IPS-18c (cell line): ENCODE measurements around the gene ADARB2.

Experiments used
- H3K4me3 ChIP-seq: 2 replicates; pipeline ENCODE4 v1.7.0; 2013; ENCODE audit warnings: low read depth, mild to moderate bottlenecking, low read length, moderate library complexity; ENCODE audit not compliant: insufficient read depth
- H3K9me3 ChIP-seq: one replicate; pipeline ENCODE4 v1.6.1; 2013; ENCODE audit warnings: mild to moderate bottlenecking, low read length, moderate library complexity; ENCODE audit not compliant: control insufficient read depth, insufficient read depth

Gene ADARB2

DNA sequence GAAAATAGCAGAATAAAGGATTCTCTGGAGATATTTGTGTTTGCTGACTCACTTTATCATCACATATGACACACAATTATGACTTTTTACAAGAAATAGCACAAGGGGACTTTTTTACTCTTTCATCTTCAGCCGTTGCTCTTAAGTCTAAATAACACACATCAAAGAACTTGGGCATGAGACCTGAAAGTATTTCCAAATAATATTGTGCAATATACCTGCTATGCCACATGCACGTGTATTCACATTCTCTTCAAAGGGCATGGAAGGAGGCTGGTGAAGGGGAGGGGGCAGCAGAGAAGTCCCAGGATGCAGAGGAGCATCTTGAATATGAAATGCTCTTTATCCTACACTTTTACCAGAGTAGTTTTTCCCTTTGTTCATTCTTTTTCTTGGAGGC is 4.1 kb upstream of the ADARB2 start:
- no peaks in the 10 kb centered on the region for H3K9me3 ChIP-seq
- no peak overlapping the region for H3K4me3 ChIP-seq

DNA sequence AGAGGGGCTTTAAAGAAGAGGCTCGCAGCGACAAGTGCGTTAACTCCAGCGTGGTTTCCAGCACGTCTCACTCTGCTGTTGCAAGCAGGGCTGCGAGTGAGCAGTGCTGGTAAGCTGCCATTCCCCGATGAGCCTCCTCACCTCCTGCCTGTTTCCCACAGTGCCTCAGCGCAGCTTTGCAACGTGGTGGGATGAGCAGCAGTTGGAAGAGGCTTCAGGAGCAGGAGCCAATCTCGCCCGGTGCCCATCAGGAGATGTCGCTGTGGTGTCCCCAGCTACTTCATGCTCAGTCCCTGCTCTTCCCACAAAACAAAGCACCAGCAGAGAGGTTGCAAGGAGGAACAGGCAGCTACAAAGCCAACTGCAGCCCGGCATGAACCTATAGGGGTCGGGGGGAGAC is 2.4 kb upstream of the ADARB2 start:
- H3K9me3 ChIP-seq: no peaks in the 10 kb centered on the region
- H3K4me3 ChIP-seq: no peak overlapping the region

DNA sequence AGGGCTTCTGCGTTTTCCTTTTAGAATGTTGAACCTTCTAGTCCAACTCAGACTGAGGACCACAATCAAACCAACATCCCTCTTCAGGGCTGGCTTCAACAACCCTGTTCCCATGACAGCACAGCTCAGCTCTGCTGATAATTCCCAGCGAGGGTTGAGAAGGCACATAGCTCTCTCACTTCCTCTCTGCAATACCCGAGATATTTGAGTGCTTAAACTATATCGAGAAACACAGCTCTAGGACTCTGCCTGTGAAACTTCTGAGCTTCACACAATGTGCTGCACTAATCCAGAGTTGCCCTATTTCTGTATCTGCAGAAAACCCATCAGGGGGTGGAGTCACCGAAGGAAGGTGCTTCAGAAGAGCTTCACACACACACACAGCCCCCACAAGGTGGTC is 1.6 kb upstream of the ADARB2 start:
- no peaks in the 10 kb centered on the region for H3K9me3 ChIP-seq
- H3K4me3 ChIP-seq: no peak overlapping the region

DNA sequence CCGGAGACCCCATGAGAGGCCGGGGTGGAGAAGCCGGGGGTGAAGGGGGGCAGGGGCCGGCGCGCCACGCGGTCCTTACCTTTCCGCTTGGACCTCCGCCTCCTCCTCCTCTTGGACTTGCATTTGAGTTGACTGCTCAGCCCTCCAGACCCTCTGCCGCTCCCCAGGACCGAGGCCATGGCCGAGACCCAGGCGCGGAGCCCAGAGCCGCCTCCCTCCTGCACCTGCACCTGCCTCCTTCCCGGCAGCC is 428 bp downstream of the ADARB2 start:
- Histone ChIP-seq H3K9me3 (no peaks in the 10 kb centered on the region), H3K4me3 (peak overlapping the region; percentile 52)

DNA sequence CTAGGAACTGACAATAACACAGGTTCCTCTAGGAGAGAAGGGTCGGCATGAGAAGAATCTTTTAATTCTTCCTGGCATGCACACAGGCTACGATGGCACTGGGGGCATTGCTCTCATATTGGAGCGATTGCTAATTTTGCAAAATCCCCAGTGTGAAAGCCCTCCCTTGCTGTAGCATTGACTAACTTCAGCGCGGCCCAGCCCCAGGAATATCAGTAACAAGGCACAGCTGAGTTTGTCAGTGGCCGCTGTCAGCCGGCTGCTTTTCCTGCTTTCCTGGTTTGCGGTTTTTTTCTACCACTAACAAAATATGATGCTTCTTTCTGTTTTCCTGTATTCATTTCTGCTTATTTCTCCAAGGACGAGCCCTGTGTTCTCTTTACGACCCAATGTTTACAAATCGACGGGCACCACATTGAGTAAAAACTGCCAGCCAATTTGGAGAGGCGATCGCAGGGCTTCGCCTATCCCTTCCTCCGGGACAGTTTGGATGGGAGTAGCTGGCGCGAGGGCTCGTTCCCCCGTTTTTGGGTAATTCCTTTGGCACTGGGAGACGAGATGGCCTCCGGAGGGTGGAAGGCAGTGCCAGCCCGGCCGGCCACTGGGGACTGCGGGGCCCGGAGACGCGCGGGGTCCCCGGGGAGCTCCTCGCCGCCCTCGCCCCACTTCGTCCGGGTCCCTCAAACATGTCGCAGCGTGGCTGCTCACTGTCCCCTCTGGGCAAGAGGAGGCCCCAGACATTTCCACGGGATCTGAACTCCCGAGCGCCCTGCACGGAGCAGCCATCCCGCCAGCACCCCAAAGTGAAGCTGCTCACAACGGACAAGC is 967 bp downstream of the ADARB2 start:
- no peaks in the 10 kb centered on the region for H3K9me3 ChIP-seq
- H3K4me3 ChIP-seq: peak overlapping the region; percentile 52

DNA sequence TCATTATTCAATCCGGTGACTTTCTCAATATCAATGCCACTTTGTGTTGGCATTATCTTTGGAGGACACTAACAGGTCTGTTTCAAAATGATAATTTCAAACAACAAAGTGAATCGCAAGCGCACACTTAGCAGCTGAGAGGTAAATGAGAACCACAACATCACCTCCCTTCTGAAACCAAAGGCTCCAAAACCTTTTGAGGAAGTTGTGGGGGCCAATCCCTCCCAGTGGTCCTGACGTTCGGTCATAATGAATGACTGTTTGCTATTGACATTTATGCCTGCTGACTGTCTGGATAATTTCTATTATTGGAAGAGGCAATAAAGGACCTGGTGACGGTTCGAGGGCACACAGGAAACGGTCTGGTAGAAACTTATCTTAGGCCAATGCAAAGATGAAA is 1.8 kb downstream of the ADARB2 start:
- no peak overlapping the region for H3K4me3 ChIP-seq
- no peaks in the 10 kb centered on the region for H3K9me3 ChIP-seq

DNA sequence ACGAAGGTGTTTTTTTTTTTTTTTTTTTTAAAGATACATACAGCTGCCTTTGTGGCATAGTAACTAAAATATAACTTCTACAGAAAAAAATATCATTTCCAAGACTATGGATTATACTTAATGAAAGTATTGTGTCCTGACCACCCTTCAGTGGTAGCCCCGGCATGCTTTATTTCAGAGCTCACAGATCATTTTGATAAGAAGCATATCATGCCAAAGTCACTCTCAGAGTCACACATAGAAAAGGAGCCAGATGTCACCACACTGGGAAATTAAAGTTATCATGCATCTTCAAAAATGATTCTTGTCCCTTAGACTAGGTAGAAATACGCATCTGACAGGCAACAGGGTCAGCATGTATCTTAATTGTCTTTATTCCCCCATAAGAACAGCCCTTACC is 3.0 kb downstream of the ADARB2 start:
- H3K4me3 ChIP-seq: no peak overlapping the region
- no peaks in the 10 kb centered on the region for H3K9me3 ChIP-seq

DNA sequence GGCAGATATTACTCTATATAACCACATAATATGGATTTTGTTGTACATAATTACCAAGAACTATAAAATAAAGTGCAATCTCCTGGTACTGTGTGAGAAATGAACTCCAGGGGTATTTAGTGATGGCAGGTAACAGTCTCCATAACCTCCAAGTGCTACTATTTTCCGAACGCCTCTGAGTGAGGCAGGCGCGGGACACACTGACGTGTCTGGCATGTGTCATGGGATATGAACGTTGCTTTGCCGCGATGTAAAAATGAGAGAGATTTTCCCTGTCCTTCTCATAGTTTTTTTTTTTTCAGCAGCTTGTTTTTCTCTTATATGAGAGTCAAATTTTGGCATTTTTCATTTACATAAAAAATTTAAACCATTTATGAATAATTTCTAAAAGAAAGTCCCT is 3.6 kb downstream of the ADARB2 start:
- H3K9me3 ChIP-seq: no peaks in the 10 kb centered on the region

DNA sequence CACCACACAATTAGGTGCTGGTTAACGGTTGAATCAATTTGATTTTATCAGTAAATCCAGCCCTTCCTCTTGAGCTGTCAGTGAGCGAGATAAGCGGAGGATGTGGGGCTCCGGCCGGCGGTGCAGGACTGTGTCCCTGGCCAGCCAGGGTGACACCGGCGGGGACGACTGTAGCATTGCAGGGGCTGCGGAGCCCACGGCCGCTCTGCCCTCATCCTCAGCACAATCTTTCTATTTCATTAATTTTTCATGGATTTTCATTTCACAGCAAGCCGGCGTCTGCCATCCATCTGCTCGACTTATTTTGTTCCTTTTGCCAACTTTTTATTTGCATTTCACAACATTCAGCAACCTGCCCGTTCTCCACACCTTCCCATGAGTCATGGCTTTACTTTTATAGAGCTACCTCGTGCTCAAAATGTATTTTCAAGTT is 4.7 kb downstream of the ADARB2 start:
- Histone ChIP-seq H3K4me3 (no peak overlapping the region), H3K9me3 (no peaks in the 10 kb centered on the region)

More for the DNA sequence above, 3.6 kb downstream of the ADARB2 start:
- H3K4me3 ChIP-seq: no peak overlapping the region

DNA sequence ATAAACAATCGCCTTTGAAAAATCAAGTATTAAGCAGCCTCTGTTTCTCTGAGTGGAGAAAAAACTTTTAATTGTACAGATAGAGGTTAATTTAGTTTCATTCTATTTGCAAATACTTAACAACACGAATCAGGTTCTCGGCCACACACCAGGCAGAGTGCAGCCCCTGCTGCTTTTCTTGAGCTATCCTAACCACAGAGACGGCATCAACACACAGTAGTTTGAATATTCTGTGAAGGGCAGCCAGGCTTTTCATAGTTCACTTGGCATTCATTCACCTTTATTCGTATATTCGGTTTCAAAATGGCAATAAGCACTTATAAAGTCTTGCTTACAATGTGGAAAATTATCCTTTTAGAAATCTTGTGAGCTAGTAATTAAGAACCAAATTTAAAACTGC is 5.7 kb downstream of the ADARB2 start:
- Histone ChIP-seq H3K9me3 (no peaks in the 10 kb centered on the region), H3K4me3 (no peak overlapping the region)

DNA sequence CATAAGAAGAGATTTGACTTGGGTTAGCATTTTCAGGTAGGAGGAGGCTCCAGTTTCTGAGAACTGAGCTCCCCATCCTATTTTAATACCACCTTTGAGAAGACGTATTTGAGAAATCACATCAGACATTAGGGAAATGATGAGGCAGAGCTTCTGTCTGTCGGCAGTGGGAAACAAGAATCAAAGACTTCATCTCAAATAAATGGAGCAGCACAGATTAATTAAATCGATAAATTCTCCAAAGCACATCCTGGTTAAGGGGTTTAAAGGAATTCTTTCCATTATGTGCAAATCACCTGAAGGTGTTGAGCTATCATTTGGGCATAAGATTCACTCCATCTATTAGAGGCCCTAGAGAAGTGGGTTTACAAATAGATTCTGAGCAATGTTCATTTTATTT is 7.6 kb downstream of the ADARB2 start:
- Histone ChIP-seq H3K9me3 (no peaks in the 10 kb centered on the region), H3K4me3 (no peak overlapping the region)

DNA sequence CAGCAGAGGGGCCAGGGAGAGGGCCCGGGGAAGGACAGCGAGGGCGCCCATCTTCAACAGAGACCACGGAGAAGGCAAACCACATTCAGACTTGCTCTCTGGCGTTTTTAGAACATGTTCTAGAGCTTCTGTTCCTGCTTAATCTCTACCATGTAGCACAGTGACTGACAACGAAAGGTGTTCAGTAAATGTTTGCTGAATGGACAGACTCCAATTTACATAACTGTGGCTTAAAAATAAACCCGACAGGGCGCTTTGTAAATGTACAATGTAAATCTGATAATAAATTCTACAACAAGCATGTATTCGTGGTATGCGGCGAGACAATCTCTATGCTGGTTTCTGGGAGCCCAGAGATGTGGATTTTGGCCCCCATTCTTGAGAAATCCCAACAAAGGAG is 10.5 kb downstream of the ADARB2 start:
- Histone ChIP-seq H3K9me3 (no peaks in the 10 kb centered on the region), H3K4me3 (no peak overlapping the region)

DNA sequence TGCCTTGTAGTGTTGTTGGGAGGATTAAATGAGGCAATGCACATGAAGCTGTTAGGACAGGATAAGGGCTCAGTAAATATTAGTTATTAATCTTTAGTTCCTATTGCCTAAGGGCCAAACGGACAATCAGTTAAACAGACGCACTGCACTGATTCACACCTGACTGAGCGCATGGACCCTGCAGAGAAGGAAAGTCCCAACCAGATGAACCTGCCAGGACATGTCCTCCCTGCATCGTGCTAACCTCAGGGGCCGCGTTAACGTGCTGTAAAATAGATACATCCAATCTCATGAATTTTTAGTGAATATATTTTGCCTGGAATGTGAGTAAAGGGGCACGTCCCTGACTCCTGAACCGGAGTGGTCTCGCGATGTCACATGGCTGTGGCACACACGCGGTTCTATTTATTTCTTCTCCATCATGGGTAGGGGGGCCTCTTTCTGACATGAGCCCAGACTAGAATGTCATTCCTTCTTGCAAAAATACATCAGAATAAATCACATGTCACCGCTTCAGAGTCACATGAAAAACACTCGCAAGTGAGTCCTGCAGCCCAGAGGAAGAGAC is 12.3 kb downstream of the ADARB2 start:
- H3K9me3 ChIP-seq: no peaks in the 10 kb centered on the region
- no peak overlapping the region for H3K4me3 ChIP-seq

DNA sequence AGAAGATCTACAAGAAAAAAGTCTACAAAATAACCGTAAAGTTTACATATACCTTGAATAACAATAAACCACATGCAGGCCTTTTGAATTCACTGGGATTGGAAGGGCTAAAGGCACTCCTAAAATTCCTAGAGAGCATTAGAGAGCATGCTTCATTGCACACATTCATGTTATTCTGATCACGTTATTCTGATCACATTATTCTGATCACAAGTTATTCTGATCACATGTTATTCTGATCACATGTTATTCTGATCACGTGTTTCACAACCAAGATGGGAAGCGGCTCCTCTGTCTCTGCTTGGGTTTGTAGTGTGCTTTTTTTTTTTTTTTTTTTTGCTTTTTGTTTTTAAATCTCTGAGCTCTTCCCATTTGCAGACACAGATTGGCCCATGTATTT is 20.5 kb downstream of the ADARB2 start:
- no peaks in the 10 kb centered on the region for H3K9me3 ChIP-seq
- H3K4me3 ChIP-seq: no peak overlapping the region

DNA sequence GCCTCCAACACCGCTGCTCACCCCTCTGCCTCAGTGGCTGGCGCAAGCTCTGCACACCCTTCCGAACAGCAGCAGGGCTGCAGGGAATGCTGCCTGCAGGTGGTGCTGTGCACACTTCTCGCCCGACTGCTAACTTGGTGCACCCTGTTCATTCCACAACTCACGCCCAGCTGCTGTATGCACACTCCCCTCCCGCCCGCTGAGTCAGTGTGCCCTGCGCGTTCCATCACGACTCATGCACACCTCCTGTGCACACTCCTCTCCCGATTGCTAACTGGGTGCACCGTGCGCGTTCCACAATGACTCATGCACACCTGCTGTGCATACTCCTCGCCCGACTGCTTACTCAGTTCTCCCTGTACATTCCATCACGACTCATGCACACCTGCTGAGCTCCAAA is 21.5 kb downstream of the ADARB2 start:
- no peaks in the 10 kb centered on the region for H3K9me3 ChIP-seq

DNA sequence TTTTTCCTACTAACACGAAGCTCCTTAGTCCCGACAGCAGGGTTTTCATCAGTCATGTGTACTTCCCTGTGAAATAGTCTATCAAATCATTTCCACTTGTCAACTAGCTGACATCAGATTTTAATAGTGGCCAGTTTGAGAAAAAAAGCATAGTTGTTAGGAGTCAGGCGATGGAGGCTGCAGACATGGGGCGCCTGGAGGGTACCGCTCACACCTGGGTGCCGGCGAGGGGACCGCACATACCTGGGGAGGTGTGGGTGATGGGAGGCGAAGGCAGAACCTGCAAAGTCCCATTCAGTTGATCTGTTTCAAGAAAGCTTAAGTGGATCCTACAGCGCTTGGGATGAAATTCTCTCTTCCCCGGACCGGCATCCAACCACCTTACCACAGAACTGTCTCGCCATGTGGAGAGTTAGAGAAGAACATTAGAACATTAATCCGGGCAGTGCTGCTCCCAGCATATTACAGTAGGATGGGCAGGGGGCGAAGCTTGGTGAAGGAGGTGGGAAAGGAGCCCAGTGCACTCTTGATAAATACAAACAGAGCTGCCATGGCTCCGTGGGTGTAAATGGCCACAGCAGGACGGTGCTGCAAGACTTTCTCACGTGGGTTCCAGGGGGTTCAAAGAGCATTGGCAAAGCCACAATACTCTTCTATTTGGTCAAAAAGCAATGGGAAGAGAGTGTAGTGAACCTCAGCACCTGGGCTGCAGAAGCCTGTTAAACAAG is 24.2 kb downstream of the ADARB2 start:
- no peaks in the 10 kb centered on the region for H3K9me3 ChIP-seq

More for the DNA sequence above, 21.5 kb downstream of the ADARB2 start:
- H3K4me3 ChIP-seq: no peak overlapping the region

DNA sequence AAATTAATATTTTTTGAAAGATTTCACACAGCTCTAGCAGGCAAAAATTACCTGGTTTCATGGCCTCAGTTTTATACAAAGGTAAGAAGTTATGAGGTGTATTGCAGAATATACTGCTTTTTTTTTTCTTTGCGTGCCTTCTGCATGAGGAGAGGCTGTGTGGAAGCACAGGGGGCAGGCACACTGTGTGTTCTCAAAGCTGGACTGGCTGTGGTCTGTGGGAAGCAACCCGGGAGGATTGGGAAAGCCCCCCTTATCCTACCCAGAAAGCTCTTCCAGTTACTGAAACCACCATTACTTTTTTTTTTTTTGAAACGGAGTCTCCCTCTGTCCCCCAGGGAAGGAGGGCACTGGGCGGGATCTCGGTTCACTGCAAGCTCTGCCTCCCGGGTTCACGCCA is 25.0 kb downstream of the ADARB2 start:
- no peaks in the 10 kb centered on the region for H3K9me3 ChIP-seq
- no peak overlapping the region for H3K4me3 ChIP-seq

More for the DNA sequence above, 24.2 kb downstream of the ADARB2 start:
- H3K4me3 ChIP-seq: no peak overlapping the region

DNA sequence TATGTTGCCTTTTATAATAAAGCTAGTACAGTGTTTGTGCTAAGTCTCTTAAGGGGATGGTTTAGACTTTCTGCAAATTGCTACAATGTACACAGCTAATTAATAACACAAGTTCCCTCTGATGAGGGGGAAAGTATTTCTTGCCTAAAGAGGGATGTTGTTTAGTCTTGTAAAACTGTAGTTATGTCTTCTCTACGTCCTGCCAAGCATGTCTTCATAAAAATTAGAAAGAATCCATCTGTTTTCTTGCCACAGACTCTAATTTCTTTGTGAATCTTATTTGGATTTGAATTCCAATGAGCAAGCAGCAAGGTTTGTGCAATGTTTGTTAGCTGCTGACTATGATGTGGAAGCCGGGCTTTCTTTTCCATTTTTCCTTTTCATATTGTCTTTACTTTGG is 28.2 kb downstream of the ADARB2 start:
- peaks cover 3% of the 10 kb centered on the region for H3K9me3 ChIP-seq
- H3K4me3 ChIP-seq: no peak overlapping the region
